WTC11 (cell line): ENCODE results near the gene RMND5B. TPM values are rescaled to one million over a fixed set of nuclear protein-coding genes. Genes with fewer than 3 reads are reported as not detected.
"Not testable (repeated sequence)": the region's sequence is repeated elsewhere in the genome, so short reads cannot be mapped to it uniquely, and the experiment has no call there.

Source experiments
- ATAC-seq: fragments of 200-7000 bp; cut with Tn5 transposase; 2 replicates; pipeline ENCODE4 v1.10.0; 2021; ENCODE audit warnings: mild to moderate bottlenecking, moderate library complexity
- CTCF ChIA-PET: fragments of 300-600 bp; sonication (Branson Sonifier 250); formaldehyde crosslinking; loops from one replicate; lab custom pipeline; 2021; ENCODE audit warnings: antibody characterized with exemption; lab: Charles Lee
- POLR2A ChIA-PET: fragments of 350-600 bp; sonication (Branson Sonifier 250); formaldehyde crosslinking; loops from one replicate; lab custom pipeline; 2021; ENCODE audit warnings: antibody characterized with exemption; lab: Charles Lee
- DNase-seq: peaks from one replicate; pipeline ENCODE4 v3.0.0; 2021; ENCODE audit warnings: low spot score
- H3K27ac Mint-ChIP-seq: 2 replicates; pipeline ENCODE4 v1.8.0; 2021; ENCODE audit warnings: mixed read lengths
- H3K27me3 Mint-ChIP-seq: 2 replicates; pipeline ENCODE4 v1.8.0; 2021; ENCODE audit warnings: low read depth, mild to moderate bottlenecking, moderate library complexity, mixed read lengths
- H3K36me3 Mint-ChIP-seq: 2 replicates; pipeline ENCODE4 v1.8.0; 2021; ENCODE audit warnings: mixed read lengths
- H3K4me1 Mint-ChIP-seq: 2 replicates; pipeline ENCODE4 v1.8.0; 2022; ENCODE audit warnings: mixed read lengths
- H3K4me3 Mint-ChIP-seq: 2 replicates; pipeline ENCODE4 v1.8.0; 2021; ENCODE audit warnings: mild to moderate bottlenecking, moderate library complexity, mixed read lengths
- H3K9me3 Mint-ChIP-seq: 2 replicates; pipeline ENCODE4 v1.8.0; 2021; ENCODE audit warnings: mixed read lengths
- CBFB ChIP-seq: sonication (generic); formaldehyde crosslinking; IDR thresholded peaks from 2 replicates; pipeline ENCODE4 v1.8.1; 2022; ENCODE audit warnings: mild to moderate bottlenecking, low read depth, missing genetic modification reagents
- CTCF ChIP-seq: fragments of 200-600 bp; IDR thresholded peaks from 2 replicates; pipeline ENCODE4 v1.8.0; 2022; ENCODE audit warnings: antibody characterized with exemption
- EMX1 ChIP-seq: fragments of 250-450 bp; sonication (Bioruptor Pico); IDR thresholded peaks from 2 replicates; pipeline ENCODE4 v1.8.0; 2021; ENCODE audit warnings: mild to moderate bottlenecking
- ERG ChIP-seq: fragments of 250-450 bp; sonication (Bioruptor Pico); IDR thresholded peaks from 2 replicates; pipeline ENCODE4 v1.8.0; 2021; ENCODE audit warnings: mild to moderate bottlenecking
- KAT7 ChIP-seq: sonication (generic); formaldehyde crosslinking; IDR thresholded peaks from 2 replicates; pipeline ENCODE4 v1.8.1; 2023; ENCODE audit warnings: missing genetic modification reagents, mild to moderate bottlenecking, borderline replicate concordance
- MLX ChIP-seq: sonication (generic); formaldehyde crosslinking; IDR thresholded peaks from 2 replicates; pipeline ENCODE4 v1.8.1; 2023; ENCODE audit warnings: mild to moderate bottlenecking, missing genetic modification reagents, moderate library complexity
- NFYB ChIP-seq: sonication (generic); formaldehyde crosslinking; conservative IDR thresholded peaks from 2 replicates; pipeline ENCODE4 v1.8.0; 2022; ENCODE audit warnings: low read depth, missing genetic modification reagents
- PREB ChIP-seq: sonication (generic); formaldehyde crosslinking; IDR thresholded peaks from 2 replicates; pipeline ENCODE4 v1.8.1; 2022; ENCODE audit warnings: mild to moderate bottlenecking, missing genetic modification reagents, moderate library complexity, borderline replicate concordance
- PRRX2 ChIP-seq: fragments of 250-450 bp; sonication (Bioruptor Pico); IDR thresholded peaks from 2 replicates; pipeline ENCODE4 v1.8.0; 2021; ENCODE audit warnings: mild to moderate bottlenecking
- SP1 ChIP-seq: sonication (generic); formaldehyde crosslinking; conservative IDR thresholded peaks from 2 replicates; pipeline ENCODE4 v1.8.1; 2022; ENCODE audit warnings: missing genetic modification reagents
- TP53 ChIP-seq: sonication (generic); formaldehyde crosslinking; IDR thresholded peaks from 2 replicates; pipeline ENCODE4 v1.8.1; 2023; ENCODE audit warnings: mild to moderate bottlenecking, missing genetic modification reagents
- ZMAT4 ChIP-seq: fragments of 250-450 bp; sonication (Bioruptor Pico); IDR thresholded peaks from 2 replicates; pipeline ENCODE4 v1.9.0; 2021; ENCODE audit warnings: mild to moderate bottlenecking
- ZNF232 ChIP-seq: sonication (generic); formaldehyde crosslinking; IDR thresholded peaks from 2 replicates; pipeline ENCODE4 v1.8.0; 2022; ENCODE audit warnings: mild to moderate bottlenecking, missing genetic modification reagents
- ZSCAN18 ChIP-seq: fragments of 250-450 bp; sonication (Bioruptor Pico); IDR thresholded peaks from 2 replicates; pipeline ENCODE4 v2.1.2; 2022; ENCODE audit warnings: mild to moderate bottlenecking, moderate library complexity
- total RNA-seq: library from RNA; stranded (reverse); gene quantifications from 3 replicates; pipeline ENCODE4 v1.2.3, GENCODE V29; 2021

RMND5B gene
- total RNA-seq, 1 experiment from 2014 or later, result 93.3 TPM

GRCh38 chr5:178196986-178197385 lies 66.2 kb downstream of the RMND5B start:
- POLR2A ChIA-PET, result interaction anchor here (0.6 to 1.6 kb wide), 2 partner anchors 15 to 16 kb away, joined by 3 to 6 read pairs; no protein-coding TSS in a partner anchor
- H3K27me3 Mint-ChIP-seq, result peaks cover 18% of the 10 kb centered on the region
- peak; percentile 60 for DNase-seq
- H3K9me3 Mint-ChIP-seq, result peaks cover 13% of the 10 kb centered on the region
- TF ChIP-seq CTCF (peak; percentile 44), MLX (no peak)
- ATAC-seq, result peak; percentile 76
- H3K4me3 Mint-ChIP-seq, result no peak overlapping the region
- peaks cover 23% of the 10 kb centered on the region for H3K4me1 Mint-ChIP-seq
- peaks cover 14% of the 10 kb centered on the region for H3K36me3 Mint-ChIP-seq
- CTCF ChIA-PET, result interaction anchor here (0.5 to 4.4 kb wide), 15 partner anchors 11 to 663 kb away, joined by 3 to 55 read pairs (median 5); partner anchors contain the start of genes NHP2 and PHYKPL
- no peak overlapping the region for H3K27ac Mint-ChIP-seq

GRCh38 chr5:178198151-178198550 lies 67.3 kb downstream of the RMND5B start:
- not testable (repeated sequence) for H3K27ac Mint-ChIP-seq, ATAC-seq, H3K9me3 Mint-ChIP-seq, H3K4me3 Mint-ChIP-seq, H3K36me3 Mint-ChIP-seq
- POLR2A ChIA-PET, result interaction anchor here (0.7 kb wide), 1 partner anchor 44 kb away, joined by 11 read pairs; the partner anchor contains the start of gene NHP2
- CTCF ChIA-PET, result interaction anchor here (0.6 to 0.7 kb wide), 3 partner anchors 12 to 26 kb away, joined by 3 to 4 read pairs (median 3); no protein-coding TSS in a partner anchor
- peak; percentile 0 for DNase-seq
- Mint-ChIP-seq H3K4me1 (peaks cover 23% of the 10 kb centered on the region), H3K27me3 (peaks cover 20% of the 10 kb centered on the region)

GRCh38 chr5:178198706-178199105 lies 67.9 kb downstream of the RMND5B start:
- peaks cover 20% of the 10 kb centered on the region for H3K27me3 Mint-ChIP-seq
- DNase-seq (peak; percentile 6), ATAC-seq (no peak)
- ChIA-PET CTCF (interaction anchor here (0.6 to 0.7 kb wide), 3 partner anchors 13 to 25 kb away, joined by 3 to 4 read pairs (median 3); no protein-coding TSS in a partner anchor), POLR2A (interaction anchor here (0.7 kb wide), 1 partner anchor 45 kb away, joined by 11 read pairs; the partner anchor contains the start of gene NHP2)
- H3K9me3 Mint-ChIP-seq, result no peaks in the 10 kb centered on the region
- TF ChIP-seq SP1 (no peak), ZMAT4 (no peak), TP53 (no peak), PRRX2 (CRISPR knock-in tag) (no peak), CBFB (CRISPR knock-in tag) (no peak), PREB (CRISPR knock-in tag) (no peak), ERG (CRISPR knock-in tag) (no peak), ZSCAN18 (CRISPR knock-in tag) (no peak), KAT7 (CRISPR knock-in tag) (no peak), NFYB (CRISPR knock-in tag) (no peak), EMX1 (CRISPR knock-in tag) (no peak), ZNF232 (no peak)
- peaks cover 23% of the 10 kb centered on the region for H3K4me1 Mint-ChIP-seq
- H3K27ac Mint-ChIP-seq, result no peak overlapping the region
- H3K36me3 Mint-ChIP-seq, result no peaks in the 10 kb centered on the region
- no peak overlapping the region for H3K4me3 Mint-ChIP-seq
